GM12872 (cell line): ENCODE measurements around the gene FICD.

Experiments
- TF ChIP-seq, protein P1 (sequence below): IDR thresholded peaks from 3 replicates; pipeline ENCODE4 v1.5.1; 2011; ENCODE audit warnings: low read depth, mild to moderate bottlenecking, low read length, moderate library complexity; ENCODE audit not compliant: insufficient read depth

Gene FICD

DNA sequence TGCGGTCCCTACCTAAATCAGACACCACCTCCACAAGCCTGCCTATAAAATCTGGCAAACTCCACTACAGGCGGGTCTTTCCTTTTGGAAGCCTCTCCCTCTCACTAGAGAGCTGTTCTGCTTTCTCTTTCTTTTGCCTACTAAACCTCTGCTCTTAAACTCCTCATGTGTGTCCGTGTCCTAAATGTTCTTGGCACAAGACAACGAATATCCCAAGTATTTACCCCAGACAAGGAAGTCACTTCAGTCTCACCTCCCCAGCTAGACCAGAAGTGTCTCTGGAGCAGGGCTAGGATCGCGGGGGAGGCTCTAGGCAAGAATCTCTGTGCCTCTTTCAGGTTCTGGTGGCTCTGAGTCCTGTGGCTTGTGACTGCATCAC, 37.2 kb upstream of the FICD start:
- TF ChIP-seq, protein P1, sequence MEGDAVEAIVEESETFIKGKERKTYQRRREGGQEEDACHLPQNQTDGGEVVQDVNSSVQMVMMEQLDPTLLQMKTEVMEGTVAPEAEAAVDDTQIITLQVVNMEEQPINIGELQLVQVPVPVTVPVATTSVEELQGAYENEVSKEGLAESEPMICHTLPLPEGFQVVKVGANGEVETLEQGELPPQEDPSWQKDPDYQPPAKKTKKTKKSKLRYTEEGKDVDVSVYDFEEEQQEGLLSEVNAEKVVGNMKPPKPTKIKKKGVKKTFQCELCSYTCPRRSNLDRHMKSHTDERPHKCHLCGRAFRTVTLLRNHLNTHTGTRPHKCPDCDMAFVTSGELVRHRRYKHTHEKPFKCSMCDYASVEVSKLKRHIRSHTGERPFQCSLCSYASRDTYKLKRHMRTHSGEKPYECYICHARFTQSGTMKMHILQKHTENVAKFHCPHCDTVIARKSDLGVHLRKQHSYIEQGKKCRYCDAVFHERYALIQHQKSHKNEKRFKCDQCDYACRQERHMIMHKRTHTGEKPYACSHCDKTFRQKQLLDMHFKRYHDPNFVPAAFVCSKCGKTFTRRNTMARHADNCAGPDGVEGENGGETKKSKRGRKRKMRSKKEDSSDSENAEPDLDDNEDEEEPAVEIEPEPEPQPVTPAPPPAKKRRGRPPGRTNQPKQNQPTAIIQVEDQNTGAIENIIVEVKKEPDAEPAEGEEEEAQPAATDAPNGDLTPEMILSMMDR: no peak

DNA sequence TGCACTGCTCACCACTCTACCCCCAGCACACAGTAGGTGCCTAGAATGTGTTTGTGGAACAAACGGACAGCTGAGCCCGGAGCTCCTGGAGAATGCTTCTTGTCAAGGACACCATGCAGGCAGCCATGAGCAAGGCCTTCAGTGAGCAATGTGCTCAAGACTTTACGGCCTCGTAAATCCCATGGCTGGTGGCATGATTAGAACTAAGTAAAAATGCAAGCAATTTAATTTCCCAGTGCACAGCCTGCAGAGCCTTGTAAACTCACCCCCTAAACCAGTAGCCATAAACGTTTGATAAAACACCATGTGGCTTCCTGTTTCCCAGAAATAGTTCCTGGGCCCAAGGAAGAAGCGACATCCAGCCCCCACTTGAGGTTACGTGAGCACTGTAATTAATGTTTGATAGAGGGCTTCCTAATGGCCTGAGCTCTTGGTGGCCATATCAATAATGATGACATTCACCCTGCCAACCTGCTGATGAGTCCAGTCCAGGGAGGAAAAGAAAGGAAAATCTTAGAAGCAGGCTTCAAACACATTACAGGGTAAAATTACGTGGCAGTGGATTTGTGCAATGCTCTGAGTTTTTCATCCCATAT, 36.4 kb upstream of the FICD start:
- TF ChIP-seq, protein P1: no peak

DNA sequence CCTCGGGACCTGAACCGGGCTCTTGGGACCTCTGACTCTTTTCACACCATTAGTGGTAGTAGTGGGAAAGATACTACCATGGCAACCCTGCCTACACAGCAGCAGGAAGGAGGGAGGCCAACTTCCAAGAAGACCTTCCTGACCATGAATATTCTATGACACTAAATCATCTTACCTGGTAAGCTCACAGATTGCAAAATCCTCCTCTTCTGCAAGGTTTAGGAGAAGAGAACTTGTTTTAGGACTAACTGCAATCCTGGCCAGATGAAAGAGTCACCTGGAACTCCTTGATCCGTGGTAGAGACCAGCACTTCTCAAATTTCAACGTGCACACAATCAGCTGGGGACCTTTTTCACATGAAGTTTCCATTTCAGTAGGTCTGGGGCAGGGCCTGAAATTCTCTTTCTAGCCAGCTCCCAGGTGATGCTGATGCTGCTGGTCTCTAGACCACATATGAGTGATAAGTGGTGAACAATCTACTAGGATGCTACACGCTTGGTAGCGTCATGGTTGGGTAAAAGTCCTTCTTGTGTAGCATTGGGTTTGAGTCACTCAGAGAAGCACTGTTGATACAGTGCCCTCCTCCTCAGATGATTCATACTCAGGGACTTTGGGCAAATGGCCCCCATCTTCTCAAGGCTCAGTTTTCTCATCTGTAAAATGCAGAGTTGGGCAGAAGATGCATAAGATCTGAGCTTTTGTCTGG, 35.6 kb upstream of the FICD start:
- TF ChIP-seq, protein P1: no peak

DNA sequence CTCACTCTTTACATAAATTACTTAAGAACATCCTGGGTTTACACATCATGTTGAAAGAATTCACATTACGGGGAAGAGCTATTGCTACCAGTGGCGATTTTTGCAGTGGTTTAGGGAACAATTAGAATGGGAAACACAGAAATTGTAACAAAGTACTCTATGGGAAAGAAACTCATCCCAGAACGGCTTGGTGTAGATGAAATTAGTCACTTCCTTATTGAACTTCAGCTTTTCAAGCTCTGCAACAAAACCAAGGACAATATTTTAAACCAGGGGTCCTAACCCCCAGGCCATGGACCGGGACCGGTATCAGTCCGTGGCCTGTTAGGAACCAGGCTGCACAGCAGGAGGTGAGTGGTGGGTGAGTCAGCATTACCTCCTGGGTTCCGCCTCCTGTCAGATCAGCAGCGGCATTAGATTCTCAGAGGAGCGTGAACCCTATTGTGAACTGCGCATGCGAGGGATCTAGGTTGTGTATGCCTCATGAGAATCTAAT, 32.3 kb upstream of the FICD start:
- TF ChIP-seq, protein P1: no peak

DNA sequence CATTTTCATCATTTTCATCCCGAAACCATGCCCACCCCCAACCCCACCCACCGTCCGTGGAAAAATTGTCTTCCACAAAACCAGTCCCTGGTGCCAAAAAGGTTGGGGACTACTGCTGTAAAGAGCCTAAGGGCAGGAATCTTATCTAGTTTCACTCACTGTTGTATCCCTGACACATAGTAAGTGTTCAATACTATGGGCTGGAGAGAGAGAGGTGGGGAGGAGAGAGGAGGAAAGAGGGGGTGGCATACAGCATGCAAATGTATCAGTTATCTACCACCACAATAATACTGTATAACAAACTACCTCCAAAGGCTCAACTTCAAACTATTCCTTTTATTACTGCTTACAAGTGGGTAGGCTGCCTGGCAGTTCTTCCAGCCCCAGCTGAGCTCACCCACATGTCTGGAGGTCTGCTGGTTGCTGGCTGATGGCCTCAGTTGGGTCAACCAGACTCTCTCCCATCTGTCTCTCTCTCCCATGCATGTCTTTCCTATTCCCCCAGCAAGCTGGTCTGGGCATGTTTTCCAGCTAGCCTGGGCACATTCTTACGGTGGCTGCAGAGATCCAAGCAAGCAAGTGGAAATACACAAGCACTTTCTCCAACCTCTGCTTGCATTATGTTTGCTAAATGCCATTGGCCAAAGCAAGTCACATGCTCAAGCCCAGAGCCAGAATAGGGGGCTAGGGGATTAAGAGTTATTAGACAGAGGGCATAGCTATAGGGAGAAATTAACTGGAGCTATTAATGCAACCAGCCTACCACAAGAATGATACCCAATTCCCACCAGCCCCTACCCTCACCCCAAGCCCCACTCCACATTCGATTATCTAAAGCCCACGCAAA, 31.6 kb upstream of the FICD start:
- TF ChIP-seq, protein P1: no peak

DNA sequence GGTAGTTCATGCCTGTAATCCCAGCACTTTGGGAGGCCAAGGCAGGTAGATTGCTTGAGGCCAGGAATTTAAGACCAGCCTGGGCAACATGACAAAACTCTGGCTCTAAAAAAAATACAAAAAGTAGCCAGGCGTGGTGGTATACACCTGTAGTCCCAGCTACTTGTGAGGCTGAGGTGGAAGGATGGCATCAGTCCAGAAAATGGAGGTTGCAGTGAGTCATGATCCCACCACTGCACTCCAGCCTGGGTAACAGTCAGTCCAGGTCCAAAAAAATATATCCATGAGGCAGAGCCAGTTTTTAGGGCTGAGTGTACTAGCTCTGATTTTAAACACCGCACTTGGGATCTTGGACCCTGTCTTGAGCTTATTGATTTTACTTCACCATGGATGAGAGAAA, 30.6 kb upstream of the FICD start:
- TF ChIP-seq, protein P1: no peak

DNA sequence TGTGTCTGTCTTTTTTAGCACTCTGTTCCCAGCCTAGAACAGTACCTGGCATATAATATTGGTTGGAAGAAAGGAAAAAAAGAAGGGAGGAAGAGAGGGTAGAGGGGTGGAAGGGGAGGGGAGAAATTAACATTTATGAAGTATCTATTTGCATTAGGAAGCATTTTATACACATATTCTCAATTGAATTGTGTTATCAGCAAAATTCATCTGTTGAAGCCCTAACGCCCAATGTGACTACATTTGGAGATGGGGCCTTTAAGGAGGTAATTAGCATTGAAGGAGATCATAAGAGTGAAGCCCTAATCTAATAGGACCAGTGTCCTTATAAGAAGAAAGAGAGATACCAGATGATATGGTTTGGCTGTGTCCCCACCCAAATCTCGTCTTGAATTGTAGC, 30.2 kb upstream of the FICD start:
- TF ChIP-seq, protein P1: no peak
